ENCODE results near the gene AK4.
"Not testable (repeated sequence)": the region's sequence is repeated elsewhere in the genome, so short reads cannot be mapped to it uniquely, and the experiment has no call there.

AK4 gene

GRCh38 chr1:65157546-65157941, 9.5 kb downstream of the AK4 start:
- no peak for TF ChIP-seq EZH2phosphoT487 (IDR thresholded peaks at IDR 0.05; ENCODE audit: borderline replicate concordance, low read length)
- TF ChIP-seq, protein P1, sequence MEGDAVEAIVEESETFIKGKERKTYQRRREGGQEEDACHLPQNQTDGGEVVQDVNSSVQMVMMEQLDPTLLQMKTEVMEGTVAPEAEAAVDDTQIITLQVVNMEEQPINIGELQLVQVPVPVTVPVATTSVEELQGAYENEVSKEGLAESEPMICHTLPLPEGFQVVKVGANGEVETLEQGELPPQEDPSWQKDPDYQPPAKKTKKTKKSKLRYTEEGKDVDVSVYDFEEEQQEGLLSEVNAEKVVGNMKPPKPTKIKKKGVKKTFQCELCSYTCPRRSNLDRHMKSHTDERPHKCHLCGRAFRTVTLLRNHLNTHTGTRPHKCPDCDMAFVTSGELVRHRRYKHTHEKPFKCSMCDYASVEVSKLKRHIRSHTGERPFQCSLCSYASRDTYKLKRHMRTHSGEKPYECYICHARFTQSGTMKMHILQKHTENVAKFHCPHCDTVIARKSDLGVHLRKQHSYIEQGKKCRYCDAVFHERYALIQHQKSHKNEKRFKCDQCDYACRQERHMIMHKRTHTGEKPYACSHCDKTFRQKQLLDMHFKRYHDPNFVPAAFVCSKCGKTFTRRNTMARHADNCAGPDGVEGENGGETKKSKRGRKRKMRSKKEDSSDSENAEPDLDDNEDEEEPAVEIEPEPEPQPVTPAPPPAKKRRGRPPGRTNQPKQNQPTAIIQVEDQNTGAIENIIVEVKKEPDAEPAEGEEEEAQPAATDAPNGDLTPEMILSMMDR (IDR thresholded peaks at IDR 0.05; ENCODE audit: low read depth, low read length, poor library complexity, severe bottlenecking): no peak
- Histone ChIP-seq H3K36me3 (ENCODE audit: control insufficient read depth, low read length) (no peaks in the 10 kb centered on the region), H3K4me1 (ENCODE audit: control insufficient read depth, low read length) (peaks cover 4% of the 10 kb centered on the region), H3K9me3 (ENCODE audit: control insufficient read depth, insufficient read depth, low read length) (no peaks in the 10 kb centered on the region), H3K27ac (ENCODE audit: low read depth, low read length) (no peak overlapping the region), H3K79me2 (ENCODE audit: control insufficient read depth, low read length) (peaks cover 53% of the 10 kb centered on the region), H3F3A (ENCODE audit: control insufficient read depth, insufficient read depth) (no peaks in the 10 kb centered on the region), H3K4me3 (ENCODE audit: low read length) (no peak overlapping the region), H3K4me2 (ENCODE audit: low read length) (no peak overlapping the region), H4K20me1 (ENCODE audit: control insufficient read depth, insufficient read depth, low read depth, low read length) (no peaks in the 10 kb centered on the region; the same call in 1 of the 2 replicates), H3K27me3 (ENCODE audit: control insufficient read depth, low read length) (no peaks in the 10 kb centered on the region), H3K9me2 (replicated peaks; ENCODE audit: control insufficient read depth, low read length) (no peaks in the 10 kb centered on the region)

GRCh38 chr1:65159291-65159688, 11.3 kb downstream of the AK4 start:
- H3K4me1 ChIP-seq (ENCODE audit: control insufficient read depth, low read length); H3K9me2 ChIP-seq (replicated peaks; ENCODE audit: control insufficient read depth, low read length); H3K36me3 ChIP-seq (ENCODE audit: control insufficient read depth, low read length); H3F3A ChIP-seq (ENCODE audit: control insufficient read depth, insufficient read depth); H4K20me1 ChIP-seq (ENCODE audit: control insufficient read depth, insufficient read depth, low read depth, low read length); H3K4me2 ChIP-seq (ENCODE audit: low read length); H3K27me3 ChIP-seq (ENCODE audit: control insufficient read depth, low read length); H3K4me3 ChIP-seq (ENCODE audit: low read length); H3K9me3 ChIP-seq (ENCODE audit: control insufficient read depth, insufficient read depth, low read length); H3K27ac ChIP-seq (ENCODE audit: low read depth, low read length): not testable (repeated sequence)
- peaks cover 44% of the 10 kb centered on the region for H3K79me2 ChIP-seq (ENCODE audit: control insufficient read depth, low read length)

GRCh38 chr1:65159801-65160523, 12.0 kb downstream of the AK4 start:
- Histone ChIP-seq H3K36me3 (ENCODE audit: control insufficient read depth, low read length) (no peaks in the 10 kb centered on the region), H3K79me2 (ENCODE audit: control insufficient read depth, low read length) (peaks cover 42% of the 10 kb centered on the region), H3K9me3 (ENCODE audit: control insufficient read depth, insufficient read depth, low read length) (no peaks in the 10 kb centered on the region), H3K9me2 (replicated peaks; ENCODE audit: control insufficient read depth, low read length) (no peaks in the 10 kb centered on the region), H3K4me2 (ENCODE audit: low read length) (no peak overlapping the region), H4K20me1 (ENCODE audit: control insufficient read depth, insufficient read depth, low read depth, low read length) (no peaks in the 10 kb centered on the region; the same call in 1 of the 2 replicates), H3K4me1 (ENCODE audit: control insufficient read depth, low read length) (peaks cover 10% of the 10 kb centered on the region), H3K27me3 (ENCODE audit: control insufficient read depth, low read length) (no peaks in the 10 kb centered on the region), H3K27ac (ENCODE audit: low read depth, low read length) (no peak overlapping the region), H3K4me3 (ENCODE audit: low read length) (no peak overlapping the region), H3F3A (ENCODE audit: control insufficient read depth, insufficient read depth) (no peaks in the 10 kb centered on the region)
- no peak for TF ChIP-seq EZH2phosphoT487 (IDR thresholded peaks at IDR 0.05; ENCODE audit: borderline replicate concordance, low read length)
- TF ChIP-seq, protein P1 (IDR thresholded peaks at IDR 0.05; ENCODE audit: low read depth, low read length, poor library complexity, severe bottlenecking): no peak

GRCh38 chr1:65163201-65163805, 15.3 kb downstream of the AK4 start:
- peaks cover 40% of the 10 kb centered on the region for H3K79me2 ChIP-seq (ENCODE audit: control insufficient read depth, low read length)
- H4K20me1 ChIP-seq (ENCODE audit: control insufficient read depth, insufficient read depth, low read depth, low read length): no peaks in the 10 kb centered on the region; the same call in 1 of the 2 replicates
- H3K9me2 ChIP-seq (replicated peaks; ENCODE audit: control insufficient read depth, low read length): no peaks in the 10 kb centered on the region
- no peak overlapping the region for H3K27ac ChIP-seq (ENCODE audit: low read depth, low read length)
- no peaks in the 10 kb centered on the region for H3K9me3 ChIP-seq (ENCODE audit: control insufficient read depth, insufficient read depth, low read length)
- peaks cover 16% of the 10 kb centered on the region for H3K4me1 ChIP-seq (ENCODE audit: control insufficient read depth, low read length)
- no peaks in the 10 kb centered on the region for H3K27me3 ChIP-seq (ENCODE audit: control insufficient read depth, low read length)
- no peaks in the 10 kb centered on the region for H3K36me3 ChIP-seq (ENCODE audit: control insufficient read depth, low read length)
- TF ChIP-seq, protein P1 (IDR thresholded peaks at IDR 0.05; ENCODE audit: low read depth, low read length, poor library complexity, severe bottlenecking): no peak
- TF ChIP-seq EZH2phosphoT487 (IDR thresholded peaks at IDR 0.05; ENCODE audit: borderline replicate concordance, low read length): no peak
- H3F3A ChIP-seq (ENCODE audit: control insufficient read depth, insufficient read depth): no peaks in the 10 kb centered on the region
- H3K4me3 ChIP-seq (ENCODE audit: low read length): no peak overlapping the region
- no peak overlapping the region for H3K4me2 ChIP-seq (ENCODE audit: low read length)

DNA sequence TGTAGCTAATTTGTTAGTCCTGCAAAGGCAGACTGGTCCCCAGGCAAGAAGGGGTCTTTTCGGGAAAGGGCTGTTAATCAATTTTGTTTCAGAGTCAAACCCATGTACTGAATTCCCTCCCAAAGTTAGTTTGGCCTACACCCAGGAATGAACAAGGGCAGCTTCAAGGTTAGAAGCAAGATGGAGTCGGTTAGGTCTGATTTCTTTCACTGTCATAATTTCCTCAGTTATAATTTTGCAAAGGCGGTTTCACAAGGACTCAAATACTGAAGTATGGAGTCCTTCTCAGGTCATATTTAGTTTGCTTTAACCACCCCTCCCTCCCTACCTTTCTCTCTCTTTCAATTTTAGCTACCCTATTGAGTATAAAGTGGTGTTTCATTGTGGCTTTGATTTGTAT, 16.1 kb downstream of the AK4 start:
- H3K4me2 ChIP-seq (ENCODE audit: low read length); H3F3A ChIP-seq (ENCODE audit: control insufficient read depth, insufficient read depth); H3K9me2 ChIP-seq (replicated peaks; ENCODE audit: control insufficient read depth, low read length); H3K9me3 ChIP-seq (ENCODE audit: control insufficient read depth, insufficient read depth, low read length); H3K27me3 ChIP-seq (ENCODE audit: control insufficient read depth, low read length); H3K36me3 ChIP-seq (ENCODE audit: control insufficient read depth, low read length); H3K27ac ChIP-seq (ENCODE audit: low read depth, low read length); H4K20me1 ChIP-seq (ENCODE audit: control insufficient read depth, insufficient read depth, low read depth, low read length); H3K4me3 ChIP-seq (ENCODE audit: low read length): not testable (repeated sequence)
- H3K4me1 ChIP-seq (ENCODE audit: control insufficient read depth, low read length): peaks cover 16% of the 10 kb centered on the region
- H3K79me2 ChIP-seq (ENCODE audit: control insufficient read depth, low read length): peaks cover 35% of the 10 kb centered on the region

Data from DOHH2 (cell line).